GM12878 (cell line): ENCODE results near the gene MAP4K5. TPM values are rescaled to one million over a fixed set of nuclear protein-coding genes. Genes with fewer than 3 reads are reported as not detected.

Experiments
- CBFB ChIP-seq: IDR thresholded peaks from 2 replicates; pipeline ENCODE4 v1.6.1; 2016; ENCODE audit warnings: antibody characterized with exemption, low read depth
- CHD4 ChIP-seq: fragments of 200-600 bp; sonication (generic); IDR thresholded peaks from 2 replicates; pipeline ENCODE4 v1.6.1; 2016; ENCODE audit warnings: mild to moderate bottlenecking
- DPF2 ChIP-seq: fragments of 450-650 bp; IDR thresholded peaks from 2 replicates; pipeline ENCODE4 v1.6.1; 2017; ENCODE audit warnings: mild to moderate bottlenecking
- E4F1 ChIP-seq: fragments of 450-650 bp; IDR thresholded peaks from 2 replicates; pipeline ENCODE4 v1.6.1; 2018; ENCODE audit warnings: borderline replicate concordance, mild to moderate bottlenecking; ENCODE audit not compliant: partially characterized antibody
- EP300 ChIP-seq, 2 experiments: fragments of 150-350 bp in 1 of 2; IDR thresholded peaks; 2 replicates each; pipeline ENCODE4 v1.6.1; 2011 to 2012; ENCODE audit warnings: low read depth in 2 of 2, low read length in 2 of 2, borderline replicate concordance in 1 of 2, improper control_type of control experiment in 1 of 2, inconsistent platforms in 1 of 2; ENCODE audit not compliant: control insufficient read depth in 1 of 2
- GATAD2B ChIP-seq: fragments of 450-650 bp; conservative IDR thresholded peaks from 2 replicates; pipeline ENCODE4 v1.6.1; 2017; ENCODE audit warnings: low read depth, mild to moderate bottlenecking, moderate library complexity
- KAT2A ChIP-seq: conservative IDR thresholded peaks from 2 replicates; pipeline ENCODE4 v1.6.1; 2011; ENCODE audit warnings: low read depth, low read length; ENCODE audit not compliant: control insufficient read depth
- LARP7 ChIP-seq: fragments of 450-650 bp; IDR thresholded peaks from 2 replicates; pipeline ENCODE4 v1.6.1; 2017; ENCODE audit warnings: mild to moderate bottlenecking
- MEF2A ChIP-seq: IDR thresholded peaks from 2 replicates; pipeline ENCODE4 v1.6.1; 2011; ENCODE audit warnings: low read depth, mild to moderate bottlenecking, low read length, moderate library complexity; ENCODE audit not compliant: insufficient read depth
- MYC ChIP-seq: IDR thresholded peaks from 2 replicates; pipeline ENCODE4 v1.6.1; 2011; ENCODE audit warnings: mild to moderate bottlenecking, low read length, moderate library complexity, inconsistent platforms; ENCODE audit not compliant: insufficient read depth, insufficient replicate concordance, insufficient read length, severe bottlenecking
- NR2C2 ChIP-seq: IDR thresholded peaks from 2 replicates; pipeline ENCODE4 v1.6.1; 2011; ENCODE audit warnings: borderline replicate concordance, low read depth; ENCODE audit not compliant: control insufficient read depth, insufficient read length
- RB1 ChIP-seq: fragments of 450-650 bp; formaldehyde crosslinking; IDR thresholded peaks from 2 replicates; pipeline ENCODE4 v1.6.1; 2017; ENCODE audit warnings: mild to moderate bottlenecking, borderline replicate concordance
- SMAD5 ChIP-seq: IDR thresholded peaks from 2 replicates; pipeline ENCODE4 v1.6.1; 2016; ENCODE audit warnings: antibody characterized with exemption, low read depth
- TAF1 ChIP-seq: IDR thresholded peaks from 2 replicates; pipeline ENCODE4 v1.6.1; 2011; ENCODE audit warnings: mild to moderate bottlenecking, low read depth, low read length, borderline replicate concordance
- TARDBP ChIP-seq: IDR thresholded peaks from 2 replicates; pipeline ENCODE4 v1.6.1; 2016; ENCODE audit warnings: borderline replicate concordance
- ZNF207 ChIP-seq: fragments of 450-650 bp; IDR thresholded peaks from 2 replicates; pipeline ENCODE4 v1.6.1; 2014; ENCODE audit warnings: antibody characterized with exemption, mild to moderate bottlenecking, borderline replicate concordance
- ZNF274 ChIP-seq: IDR thresholded peaks from one replicate; pipeline ENCODE4 v1.8.0; 2011; ENCODE audit not compliant: insufficient read length, insufficient read depth
- ZNF622 ChIP-seq: fragments of 450-650 bp; IDR thresholded peaks from 2 replicates; pipeline ENCODE4 v1.6.1; 2017; ENCODE audit warnings: mild to moderate bottlenecking, inconsistent platforms
- ZZZ3 ChIP-seq: IDR thresholded peaks from 2 replicates; pipeline ENCODE4 v1.6.1; 2011; ENCODE audit warnings: low read depth; ENCODE audit not compliant: control insufficient read depth, insufficient read length
- polyA plus RNA-seq, 11 experiments: library from polyadenylated mRNA; depleted of rRNA in 4 of 11; unstranded in 6 of 11; stranded (reverse) in 5 of 11; fragments of >200 nt; fragmentation: Nextera tagmentation in 4 of 11; fragmentation: Illumina TruSeq in 1 of 11; extraction: Ambion mirVana in 4 of 11; extraction: Trizol in 1 of 11; gene quantifications; 1 replicate in 1 of 11; 2 replicates in 10 of 11; pipeline versions ENCODE4 v1.2.1 to v1.2.3, GENCODE V29; 2011 to 2016; ENCODE audit warnings: inconsistent platforms in 2 of 11, missing spikeins in 2 of 11, low read depth in 1 of 11
- total RNA-seq, 4 experiments: library from RNA; depleted of rRNA in 3 of 4; stranded (reverse); fragments of >200 nt in 3 of 4; fragmentation: Illumina TruSeq in 1 of 4; extraction: Trizol in 1 of 4; gene quantifications; 2 replicates each; pipeline versions ENCODE4 v1.2.1 to v1.2.3, GENCODE V29; 2013 to 2021
- TF ChIP-seq, protein P1 (sequence below): fragments of 450-650 bp; formaldehyde crosslinking; IDR thresholded peaks from 2 replicates; pipeline ENCODE4 v1.4.0; 2022; ENCODE audit warnings: mild to moderate bottlenecking, moderate library complexity
- TF ChIP-seq, protein P2 (sequence below): fragments of 450-650 bp; IDR thresholded peaks from 2 replicates; pipeline ENCODE4 v1.6.1; 2016; ENCODE audit warnings: mild to moderate bottlenecking
- TF ChIP-seq, protein P3 (sequence below): IDR thresholded peaks from 2 replicates; pipeline ENCODE4 v1.6.1; 2012; ENCODE audit warnings: low read depth, low read length, improper control_type of control experiment

The MAP4K5 gene
- total and polyA plus RNA-seq, 10 of the 15 experiments (the other 5 are each of a cell fraction or from before 2014, with no cell fraction given): 9.1 to 41.3 (median 30.1) TPM

GRCh38 chr14:50520947-50521815, 11.2 kb downstream of the MAP4K5 start (continued):
- TF ChIP-seq, protein P1, sequence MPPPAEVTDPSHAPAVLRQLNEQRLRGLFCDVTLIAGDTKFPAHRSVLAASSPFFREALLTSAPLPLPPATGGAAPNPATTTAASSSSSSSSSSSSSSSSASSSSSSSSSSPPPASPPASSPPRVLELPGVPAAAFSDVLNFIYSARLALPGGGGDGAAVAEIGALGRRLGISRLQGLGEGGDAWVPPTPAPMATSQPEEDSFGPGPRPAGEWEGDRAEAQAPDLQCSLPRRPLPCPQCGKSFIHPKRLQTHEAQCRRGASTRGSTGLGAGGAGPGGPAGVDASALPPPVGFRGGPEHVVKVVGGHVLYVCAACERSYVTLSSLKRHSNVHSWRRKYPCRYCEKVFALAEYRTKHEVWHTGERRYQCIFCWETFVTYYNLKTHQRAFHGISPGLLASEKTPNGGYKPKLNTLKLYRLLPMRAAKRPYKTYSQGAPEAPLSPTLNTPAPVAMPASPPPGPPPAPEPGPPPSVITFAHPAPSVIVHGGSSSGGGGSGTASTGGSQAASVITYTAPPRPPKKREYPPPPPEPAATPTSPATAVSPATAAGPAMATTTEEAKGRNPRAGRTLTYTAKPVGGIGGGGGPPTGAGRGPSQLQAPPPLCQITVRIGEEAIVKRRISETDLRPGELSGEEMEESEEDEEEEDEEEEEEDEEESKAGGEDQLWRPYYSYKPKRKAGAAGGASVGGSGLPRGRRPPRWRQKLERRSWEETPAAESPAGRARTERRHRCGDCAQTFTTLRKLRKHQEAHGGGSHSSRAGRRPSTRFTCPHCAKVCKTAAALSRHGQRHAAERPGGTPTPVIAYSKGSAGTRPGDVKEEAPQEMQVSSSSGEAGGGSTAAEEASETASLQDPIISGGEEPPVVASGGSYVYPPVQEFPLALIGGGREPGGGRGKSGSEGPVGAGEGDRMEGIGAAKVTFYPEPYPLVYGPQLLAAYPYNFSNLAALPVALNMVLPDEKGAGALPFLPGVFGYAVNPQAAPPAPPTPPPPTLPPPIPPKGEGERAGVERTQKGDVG (CRISPR knock-in tag): no peak
- TF ChIP-seq ZNF622 (no peak), TAF1 (no peak), ZNF274 (no peak), LARP7 (no peak), DPF2 (peak; percentile 92), ZZZ3 (no peak), GATAD2B (no peak), CHD4 (no peak), MYC (no peak), CBFB (0 out of 2 replicates have a peak, but pooled peaks have one; percentile 38), NR2C2 (no peak), KAT2A (no peak), TARDBP (no peak), SMAD5 (no peak), MEF2A (peak; percentile 58; the same call in 1 of the 2 replicates), RB1 (no peak), EP300 (IDR thresholded peaks at IDR 0.05; ENCODE audit: borderline replicate concordance in 1 of 2, control insufficient read depth in 1 of 2, low read depth in 2 of 2, low read length in 2 of 2) (peak in 1 of 2 experiments; percentile 77; a peak in 1 of 4 replicates), ZNF207 (no peak), E4F1 (no peak)
- TF ChIP-seq, protein P2, sequence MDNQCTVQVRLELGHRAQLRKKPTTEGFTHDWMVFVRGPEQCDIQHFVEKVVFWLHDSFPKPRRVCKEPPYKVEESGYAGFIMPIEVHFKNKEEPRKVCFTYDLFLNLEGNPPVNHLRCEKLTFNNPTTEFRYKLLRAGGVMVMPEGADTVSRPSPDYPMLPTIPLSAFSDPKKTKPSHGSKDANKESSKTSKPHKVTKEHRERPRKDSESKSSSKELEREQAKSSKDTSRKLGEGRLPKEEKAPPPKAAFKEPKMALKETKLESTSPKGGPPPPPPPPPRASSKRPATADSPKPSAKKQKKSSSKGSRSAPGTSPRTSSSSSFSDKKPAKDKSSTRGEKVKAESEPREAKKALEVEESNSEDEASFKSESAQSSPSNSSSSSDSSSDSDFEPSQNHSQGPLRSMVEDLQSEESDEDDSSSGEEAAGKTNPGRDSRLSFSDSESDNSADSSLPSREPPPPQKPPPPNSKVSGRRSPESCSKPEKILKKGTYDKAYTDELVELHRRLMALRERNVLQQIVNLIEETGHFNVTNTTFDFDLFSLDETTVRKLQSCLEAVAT: no peak
- TF ChIP-seq, protein P3, sequence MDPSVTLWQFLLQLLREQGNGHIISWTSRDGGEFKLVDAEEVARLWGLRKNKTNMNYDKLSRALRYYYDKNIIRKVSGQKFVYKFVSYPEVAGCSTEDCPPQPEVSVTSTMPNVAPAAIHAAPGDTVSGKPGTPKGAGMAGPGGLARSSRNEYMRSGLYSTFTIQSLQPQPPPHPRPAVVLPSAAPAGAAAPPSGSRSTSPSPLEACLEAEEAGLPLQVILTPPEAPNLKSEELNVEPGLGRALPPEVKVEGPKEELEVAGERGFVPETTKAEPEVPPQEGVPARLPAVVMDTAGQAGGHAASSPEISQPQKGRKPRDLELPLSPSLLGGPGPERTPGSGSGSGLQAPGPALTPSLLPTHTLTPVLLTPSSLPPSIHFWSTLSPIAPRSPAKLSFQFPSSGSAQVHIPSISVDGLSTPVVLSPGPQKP: no peak
